ENCODE results near the gene TARDBP.

DNA sequence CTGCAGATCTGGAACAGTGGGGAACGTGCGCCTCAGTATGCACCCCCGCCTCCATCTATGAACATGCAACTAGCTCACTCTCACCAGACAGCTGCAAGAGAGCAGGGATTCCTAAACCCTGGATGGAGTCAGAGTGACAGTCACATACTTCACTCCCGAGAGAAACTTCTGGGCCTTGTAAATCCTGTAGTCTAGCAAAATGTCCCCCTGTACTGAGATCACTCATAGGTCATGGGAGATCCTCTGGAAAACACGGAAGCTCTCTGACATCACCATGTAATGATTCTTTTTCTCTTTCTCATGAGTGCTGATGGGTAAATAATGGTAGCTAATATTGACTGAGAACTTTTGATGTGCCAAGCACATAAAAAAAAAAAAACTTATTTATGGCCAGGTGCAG, 23.4 kb upstream of the TARDBP start:
- TF ChIP-seq, protein P1, sequence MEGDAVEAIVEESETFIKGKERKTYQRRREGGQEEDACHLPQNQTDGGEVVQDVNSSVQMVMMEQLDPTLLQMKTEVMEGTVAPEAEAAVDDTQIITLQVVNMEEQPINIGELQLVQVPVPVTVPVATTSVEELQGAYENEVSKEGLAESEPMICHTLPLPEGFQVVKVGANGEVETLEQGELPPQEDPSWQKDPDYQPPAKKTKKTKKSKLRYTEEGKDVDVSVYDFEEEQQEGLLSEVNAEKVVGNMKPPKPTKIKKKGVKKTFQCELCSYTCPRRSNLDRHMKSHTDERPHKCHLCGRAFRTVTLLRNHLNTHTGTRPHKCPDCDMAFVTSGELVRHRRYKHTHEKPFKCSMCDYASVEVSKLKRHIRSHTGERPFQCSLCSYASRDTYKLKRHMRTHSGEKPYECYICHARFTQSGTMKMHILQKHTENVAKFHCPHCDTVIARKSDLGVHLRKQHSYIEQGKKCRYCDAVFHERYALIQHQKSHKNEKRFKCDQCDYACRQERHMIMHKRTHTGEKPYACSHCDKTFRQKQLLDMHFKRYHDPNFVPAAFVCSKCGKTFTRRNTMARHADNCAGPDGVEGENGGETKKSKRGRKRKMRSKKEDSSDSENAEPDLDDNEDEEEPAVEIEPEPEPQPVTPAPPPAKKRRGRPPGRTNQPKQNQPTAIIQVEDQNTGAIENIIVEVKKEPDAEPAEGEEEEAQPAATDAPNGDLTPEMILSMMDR (IDR thresholded peaks at IDR 0.05; ENCODE audit: low read length): no peak
- TF ChIP-seq EZH2 (IDR thresholded peaks at IDR 0.05; ENCODE audit: borderline replicate concordance, low read length): no peak

All from OCI-LY1 (cell line).